Trophoblast cell (in vitro differentiated cells and primary cell): ENCODE measurements around the gene KDM4C.
A peak's percentile ranks its signal among the peaks of the same experiment; 100 is the strongest.

Source experiments
- DNase-seq, 2 donors: peaks; one replicate each; pipeline ENCODE4 v3.0.0-alpha.2; 2016
- H2AFZ ChIP-seq: 2 replicates; pipeline ENCODE4 v1.6.1; 2013; ENCODE audit warnings: low read length, moderate library complexity, mild to moderate bottlenecking; ENCODE audit not compliant: insufficient read depth, poor library complexity
- H2AK5ac ChIP-seq: 2 replicates; pipeline ENCODE4 v1.6.1; 2013; ENCODE audit warnings: mild to moderate bottlenecking, low read length
- H2BK120ac ChIP-seq: 2 replicates; pipeline ENCODE4 v1.6.1; 2013; ENCODE audit warnings: low read length, mild to moderate bottlenecking, moderate library complexity; ENCODE audit not compliant: insufficient read depth, poor library complexity
- H2BK12ac ChIP-seq: 2 replicates; pipeline ENCODE4 v1.6.1; 2013; ENCODE audit warnings: mild to moderate bottlenecking, low read length, moderate library complexity
- H2BK5ac ChIP-seq: 2 replicates; pipeline ENCODE4 v1.6.1; 2013; ENCODE audit warnings: low read length, low read depth, moderate library complexity, mild to moderate bottlenecking; ENCODE audit not compliant: poor library complexity
- H3K14ac ChIP-seq: 2 replicates; pipeline ENCODE4 v1.6.1; 2013; ENCODE audit warnings: mild to moderate bottlenecking, low read length
- H3K18ac ChIP-seq: 2 replicates; pipeline ENCODE4 v1.6.1; 2013; ENCODE audit warnings: mild to moderate bottlenecking, low read length
- H3K23ac ChIP-seq: 2 replicates; pipeline ENCODE4 v1.6.1; 2013; ENCODE audit warnings: low read length
- H3K27ac ChIP-seq: 2 replicates; pipeline ENCODE4 v1.5.1; 2013; ENCODE audit warnings: low read depth, mild to moderate bottlenecking, inconsistent platforms, low read length, moderate library complexity
- H3K27me3 ChIP-seq: 2 replicates; pipeline ENCODE4 v1.6.1; 2013; ENCODE audit warnings: inconsistent platforms, mild to moderate bottlenecking, low read length, moderate library complexity; ENCODE audit not compliant: insufficient read depth
- H3K36me3 ChIP-seq, 2 experiments: 1 replicate in 1 of 2; 2 replicates in 1 of 2; pipeline ENCODE4 v1.6.1; 2013; ENCODE audit warnings: low read length in 2 of 2, mild to moderate bottlenecking in 2 of 2, moderate library complexity in 1 of 2; ENCODE audit not compliant: insufficient read depth in 2 of 2, control insufficient read depth in 1 of 2
- H3K4ac ChIP-seq: 2 replicates; pipeline ENCODE4 v1.6.1; 2013; ENCODE audit warnings: low read depth, mild to moderate bottlenecking, low read length, moderate library complexity
- H3K4me1 ChIP-seq, 2 experiments: 1 replicate in 1 of 2; 2 replicates in 1 of 2; pipeline ENCODE4 v1.6.1; 2013; ENCODE audit warnings: low read length in 2 of 2, mild to moderate bottlenecking in 2 of 2, moderate library complexity in 1 of 2; ENCODE audit not compliant: insufficient read depth in 2 of 2, control insufficient read depth in 1 of 2
- H3K4me2 ChIP-seq: 2 replicates; pipeline ENCODE4 v1.6.1; 2013; ENCODE audit warnings: inconsistent platforms, mild to moderate bottlenecking, low read length, moderate library complexity
- H3K4me3 ChIP-seq: 2 replicates; pipeline ENCODE4 v1.5.1; 2013; ENCODE audit warnings: mild to moderate bottlenecking, low read depth, low read length, inconsistent platforms
- H3K79me1 ChIP-seq: one replicate; pipeline ENCODE4 v1.6.1; 2013; ENCODE audit warnings: low read length
- H3K79me2 ChIP-seq: 2 replicates; pipeline ENCODE4 v1.6.1; 2013; ENCODE audit warnings: low read length, mild to moderate bottlenecking; ENCODE audit not compliant: control insufficient read depth, insufficient read depth, poor library complexity
- H3K9ac ChIP-seq: 2 replicates; pipeline ENCODE4 v1.6.1; 2013; ENCODE audit warnings: mild to moderate bottlenecking, low read length
- H3K9me3 ChIP-seq: 2 replicates; pipeline ENCODE4 v1.6.1; 2013; ENCODE audit warnings: low read depth, mild to moderate bottlenecking, control low read depth, inconsistent platforms, low read length; ENCODE audit not compliant: insufficient read depth
- H4K12ac ChIP-seq: 2 replicates; pipeline ENCODE4 v1.6.1; 2013; ENCODE audit warnings: low read depth, mild to moderate bottlenecking, low read length, moderate library complexity
- H4K8ac ChIP-seq: 2 replicates; pipeline ENCODE4 v1.6.1; 2013; ENCODE audit warnings: low read depth, mild to moderate bottlenecking, low read length, moderate library complexity
- H4K91ac ChIP-seq: one replicate; pipeline ENCODE4 v1.6.1; 2013; ENCODE audit warnings: low read depth, mild to moderate bottlenecking, low read length, moderate library complexity
- WGBS: extraction: QIAGEN DNeasy Blood & Tissue Kit; methylation state at CpG from one replicate; pipeline ENCODE4 v1.1.7; 2013; ENCODE audit warnings: missing lambda C conversion rate; ENCODE audit not compliant: insufficient read length, insufficient coverage; ENCODE audit errors: extremely low coverage; 5-methylcytosine and 5-hydroxymethylcytosine counted together

KDM4C gene

DNA sequence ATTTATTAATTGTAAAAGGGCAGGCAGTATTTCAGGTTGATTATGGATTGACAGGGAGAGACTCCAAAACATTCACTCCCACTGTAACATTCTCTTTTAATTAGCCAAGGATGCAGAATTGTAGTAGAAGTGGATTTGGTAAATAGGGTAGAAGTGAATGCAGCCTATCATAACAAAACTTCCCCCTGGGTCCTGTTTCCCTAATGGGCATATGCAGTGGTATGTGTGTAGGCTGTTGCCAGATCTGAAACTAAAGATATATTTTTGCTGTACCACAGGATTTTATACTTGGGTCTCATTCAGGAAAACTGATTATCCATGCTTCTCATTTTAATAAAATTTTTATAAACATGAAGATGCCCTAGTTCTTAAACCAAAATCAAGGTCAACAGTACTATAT is 351.2 kb downstream of the KDM4C start:
- H2BK12ac ChIP-seq, result no peak overlapping the region
- no peak overlapping the region for H3K23ac ChIP-seq
- H3K27me3 ChIP-seq, result no peaks in the 10 kb centered on the region
- no peak overlapping the region for H4K91ac ChIP-seq
- no peak overlapping the region for H3K14ac ChIP-seq
- no peak overlapping the region for H2BK5ac ChIP-seq
- H3K9me3 ChIP-seq, result no peaks in the 10 kb centered on the region
- H2BK120ac ChIP-seq, result no peak overlapping the region
- no peak overlapping the region for H3K4ac ChIP-seq
- H3K27ac ChIP-seq, result no peak overlapping the region
- H3K18ac ChIP-seq, result no peak overlapping the region
- peaks cover 18% of the 10 kb centered on the region for H3K79me1 ChIP-seq
- H3K4me3 ChIP-seq, result no peak overlapping the region
- peaks cover 7% of the 10 kb centered on the region in 2 experiments for H3K4me1 ChIP-seq
- no peaks in the 10 kb centered on the region for H3K36me3 ChIP-seq
- no peak overlapping the region for H2AFZ ChIP-seq
- H3K9ac ChIP-seq, result no peak overlapping the region
- H4K12ac ChIP-seq, result no peak overlapping the region
- peaks cover 2% of the 10 kb centered on the region for H3K79me2 ChIP-seq
- no peak overlapping the region for H2AK5ac ChIP-seq
- no peak for DNase-seq
- H4K8ac ChIP-seq, result no peak overlapping the region
- no peak overlapping the region for H3K4me2 ChIP-seq

DNA sequence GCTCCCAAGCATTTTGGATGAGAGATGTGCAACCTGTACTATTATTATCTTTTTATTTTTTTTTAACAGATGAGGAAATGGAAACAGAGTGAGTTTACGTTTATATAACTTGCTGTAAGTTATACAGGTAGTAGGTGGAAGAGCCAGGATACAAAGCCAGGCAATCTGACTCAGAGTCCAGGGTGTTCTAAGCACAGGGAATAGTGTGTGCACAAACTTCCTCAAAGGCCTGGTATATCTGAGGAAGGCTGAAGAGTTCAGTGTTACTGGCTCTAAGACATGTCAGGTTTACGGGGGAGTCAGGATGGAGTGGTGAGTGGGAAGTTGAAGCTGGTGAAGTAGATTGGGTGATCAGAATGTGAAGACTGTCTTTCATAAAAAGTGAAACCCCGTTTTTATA is 353.6 kb downstream of the KDM4C start:
- Histone ChIP-seq H2AFZ (no peak overlapping the region), H2AK5ac (peak overlapping the region; percentile 46), H3K9me3 (no peaks in the 10 kb centered on the region), H3K18ac (no peak overlapping the region), H3K9ac (no peak overlapping the region), H2BK5ac (no peak overlapping the region), H2BK12ac (peak overlapping the region; percentile 80), H4K12ac (no peak overlapping the region), H3K4ac (peak overlapping the region; percentile 62), H3K23ac (no peak overlapping the region), H4K91ac (no peak overlapping the region), H3K14ac (no peak overlapping the region), H3K4me1 (peaks cover 2 to 3% of the 10 kb centered on the region in 2 experiments), H2BK120ac (no peak overlapping the region), H4K8ac (peak overlapping the region; percentile 47), H3K79me1 (peaks cover 7% of the 10 kb centered on the region), H3K4me3 (no peak overlapping the region), H3K27ac (no peak overlapping the region), H3K27me3 (no peaks in the 10 kb centered on the region), H3K79me2 (peaks cover 2% of the 10 kb centered on the region), H3K36me3 (no peaks in the 10 kb centered on the region), H3K4me2 (no peak overlapping the region)
- no CpG with 5 or more reads among the region's 3 CpGs for WGBS
- no peak for DNase-seq

DNA sequence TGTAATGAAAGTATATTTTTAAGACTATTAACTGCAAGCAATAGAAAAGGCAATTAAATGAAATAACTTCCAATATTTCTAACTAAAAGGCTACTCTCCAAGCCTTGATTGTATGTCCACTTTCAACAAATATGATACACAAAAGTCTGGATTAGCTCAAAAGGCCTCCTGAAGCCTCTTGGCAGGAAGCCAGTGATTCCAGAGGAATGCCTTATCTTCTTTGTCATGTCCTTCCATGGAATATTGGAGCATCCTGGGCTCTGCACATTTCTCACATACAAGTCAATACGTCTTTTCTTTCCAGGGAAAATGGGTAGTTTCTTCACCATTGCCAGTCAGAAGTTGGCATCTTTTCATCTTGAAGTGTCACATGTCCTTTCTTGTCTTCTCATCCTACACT is 357.8 kb downstream of the KDM4C start:
- H4K8ac ChIP-seq, result no peak overlapping the region
- no peak overlapping the region for H2BK120ac ChIP-seq
- no peak for DNase-seq
- no peak overlapping the region for H2BK12ac ChIP-seq
- no peak overlapping the region for H3K23ac ChIP-seq
- no peaks in the 10 kb centered on the region for H3K9me3 ChIP-seq
- no peaks in the 10 kb centered on the region for H3K27me3 ChIP-seq
- no peak overlapping the region for H3K4me3 ChIP-seq
- no peak overlapping the region for H2BK5ac ChIP-seq
- H2AK5ac ChIP-seq, result no peak overlapping the region
- no peak overlapping the region for H3K14ac ChIP-seq
- WGBS, result no CpG with 5 or more reads among the region's 1 CpG
- H3K36me3 ChIP-seq, result no peaks in the 10 kb centered on the region
- no peak overlapping the region for H3K9ac ChIP-seq
- H4K91ac ChIP-seq, result no peak overlapping the region
- H3K18ac ChIP-seq, result no peak overlapping the region
- H3K27ac ChIP-seq, result no peak overlapping the region
- H3K4ac ChIP-seq, result no peak overlapping the region
- H2AFZ ChIP-seq, result no peak overlapping the region
- peaks cover 2% of the 10 kb centered on the region for H3K79me2 ChIP-seq
- H4K12ac ChIP-seq, result no peak overlapping the region
- no peak overlapping the region for H3K4me2 ChIP-seq
- H3K4me1 ChIP-seq, result peaks cover 5% of the 10 kb centered on the region in 2 experiments
- H3K79me1 ChIP-seq, result peaks cover 9% of the 10 kb centered on the region

DNA sequence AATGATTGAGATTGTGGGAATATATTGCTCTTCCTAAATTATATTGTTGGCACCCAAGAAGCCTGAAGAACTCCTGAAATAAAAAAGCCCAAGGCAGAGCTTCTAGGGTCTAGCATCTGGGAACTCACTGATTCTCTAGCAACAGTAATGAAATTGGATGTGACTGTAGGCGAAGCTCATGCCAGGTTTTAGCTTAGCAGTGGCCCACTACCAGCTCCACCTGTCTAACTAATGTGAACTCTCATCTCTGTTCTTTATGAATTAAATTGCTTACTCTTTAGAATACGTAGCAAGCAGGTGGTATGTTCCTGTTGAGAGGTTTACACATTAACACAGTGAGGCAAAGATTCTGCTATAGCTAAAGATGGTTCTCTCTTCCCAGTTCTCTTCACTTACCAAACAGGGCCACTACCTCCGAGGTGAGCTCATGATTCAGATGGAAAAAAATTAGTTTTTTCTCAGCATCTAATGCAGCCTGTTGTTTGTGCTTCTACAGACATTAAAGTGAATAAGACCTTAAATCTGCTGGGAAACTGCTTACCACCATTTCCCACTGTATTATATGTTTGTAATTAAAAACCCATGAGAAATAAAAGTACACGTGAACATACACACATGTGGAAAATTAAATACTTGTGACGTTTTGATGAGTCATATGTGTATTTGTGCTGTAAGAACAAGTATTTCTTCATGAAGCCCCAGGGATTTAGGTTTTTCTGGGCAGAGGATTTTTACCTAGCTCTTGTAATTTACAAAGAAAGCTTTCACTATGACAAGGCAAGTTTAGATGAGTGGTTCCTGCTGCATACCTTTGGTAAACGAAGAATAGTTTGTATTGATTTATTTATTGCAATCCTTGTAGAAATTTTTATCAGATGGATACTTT is 360.1 kb downstream of the KDM4C start:
- Histone ChIP-seq H3K14ac (peak overlapping the region; percentile 44), H2BK120ac (peak overlapping the region; percentile 60), H3K9me3 (no peaks in the 10 kb centered on the region), H3K4me2 (no peak overlapping the region), H3K79me2 (peaks cover 2% of the 10 kb centered on the region), H3K23ac (no peak overlapping the region), H2AFZ (no peak overlapping the region), H2BK12ac (peak overlapping the region; percentile 87), H4K91ac (peak overlapping the region; percentile 24), H3K36me3 (no peaks in the 10 kb centered on the region), H4K12ac (no peak overlapping the region), H3K27me3 (no peaks in the 10 kb centered on the region), H3K4me1 (peaks cover 5% of the 10 kb centered on the region in 2 experiments), H3K18ac (no peak overlapping the region), H3K79me1 (peaks cover 3% of the 10 kb centered on the region), H3K9ac (no peak overlapping the region), H3K27ac (no peak overlapping the region), H4K8ac (peak overlapping the region; percentile 47), H2AK5ac (peak overlapping the region; percentile 62), H3K4me3 (no peak overlapping the region), H2BK5ac (no peak overlapping the region), H3K4ac (no peak overlapping the region)
- WGBS, result no CpG with 5 or more reads among the region's 6 CpGs
- peak in 1 of 2 donors; percentile 47 for DNase-seq
